GM19099 (cell line): Measurements from ENCODE around the gene TUG1.

Experiments
- POLR2A ChIP-seq: IDR thresholded peaks from 3 replicates; pipeline ENCODE4 v1.6.1; 2011; ENCODE audit warnings: low read depth; ENCODE audit not compliant: insufficient read length; ENCODE audit errors: extremely low read depth

TUG1 gene

DNA sequence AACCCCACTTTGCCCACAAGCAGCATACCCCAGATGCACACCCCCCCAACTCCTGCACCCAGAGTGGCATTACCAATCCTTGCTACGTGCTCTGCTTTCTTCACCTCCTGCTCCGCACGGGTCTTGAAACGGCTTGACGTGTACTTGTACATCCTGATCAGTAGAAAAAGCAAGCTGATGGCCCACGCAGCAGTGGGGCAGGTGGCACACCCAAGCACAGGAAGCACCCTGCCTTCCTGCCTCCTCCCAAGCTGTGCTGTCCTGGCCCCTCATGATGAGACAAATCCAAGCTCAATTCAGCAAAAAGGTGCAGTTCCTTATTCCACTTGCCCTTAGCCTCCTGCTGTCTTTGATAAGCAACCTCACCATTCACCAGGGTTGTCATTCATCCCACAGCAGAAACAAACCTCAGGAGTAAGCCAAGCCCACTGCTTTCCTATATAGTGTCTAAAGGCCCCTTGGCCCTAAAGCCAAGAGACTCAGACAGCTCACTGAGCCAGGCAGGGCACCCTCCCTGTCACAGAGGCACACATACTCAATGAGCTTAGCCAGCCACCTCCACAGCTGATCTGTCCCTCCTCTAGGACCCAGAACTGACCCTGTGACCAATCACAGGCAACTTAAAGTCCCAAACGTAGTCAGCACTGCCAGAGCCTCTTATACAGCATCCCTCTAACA lies 28.2 kb upstream of the TUG1 start:
- TF ChIP-seq POLR2A = no peak

DNA sequence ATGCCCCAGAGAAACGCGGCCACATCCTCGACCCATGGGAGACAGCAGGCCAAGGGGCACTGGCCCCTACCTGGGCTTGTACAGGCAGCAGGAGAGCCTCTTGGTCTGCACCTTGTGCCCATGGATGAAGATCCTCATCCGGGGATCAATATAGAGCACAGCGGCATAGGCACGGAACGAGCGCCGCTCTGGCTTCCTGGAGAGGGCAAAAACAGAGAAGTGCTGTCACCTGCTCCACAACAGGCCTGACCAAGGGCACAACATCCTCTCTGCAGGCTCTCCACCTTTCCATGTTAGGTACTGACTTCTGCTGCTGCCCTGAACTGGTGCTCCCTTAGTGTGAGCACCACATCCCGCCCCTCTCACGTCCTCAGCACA lies 27.7 kb upstream of the TUG1 start:
- TF ChIP-seq POLR2A = no peak

DNA sequence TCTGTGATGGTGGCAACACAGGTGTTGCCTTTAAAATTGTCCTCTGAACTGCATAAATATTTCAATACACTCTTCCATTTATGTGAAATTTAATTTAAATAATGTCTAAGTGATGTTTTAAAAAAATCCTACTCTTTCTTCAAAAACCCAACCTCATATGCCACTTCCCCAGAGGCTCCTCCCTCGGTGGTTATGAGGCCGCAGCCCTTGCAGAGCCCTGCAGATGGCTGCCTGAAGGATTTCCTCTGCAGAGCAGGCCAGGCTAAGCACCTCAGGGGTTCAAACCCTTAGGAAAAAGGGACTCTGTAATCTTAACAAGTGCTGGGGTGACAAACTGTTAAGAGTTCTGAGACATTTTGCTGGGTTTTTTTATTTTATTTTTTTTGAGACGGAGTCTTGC lies 25.7 kb upstream of the TUG1 start:
- TF ChIP-seq POLR2A = no peak

DNA sequence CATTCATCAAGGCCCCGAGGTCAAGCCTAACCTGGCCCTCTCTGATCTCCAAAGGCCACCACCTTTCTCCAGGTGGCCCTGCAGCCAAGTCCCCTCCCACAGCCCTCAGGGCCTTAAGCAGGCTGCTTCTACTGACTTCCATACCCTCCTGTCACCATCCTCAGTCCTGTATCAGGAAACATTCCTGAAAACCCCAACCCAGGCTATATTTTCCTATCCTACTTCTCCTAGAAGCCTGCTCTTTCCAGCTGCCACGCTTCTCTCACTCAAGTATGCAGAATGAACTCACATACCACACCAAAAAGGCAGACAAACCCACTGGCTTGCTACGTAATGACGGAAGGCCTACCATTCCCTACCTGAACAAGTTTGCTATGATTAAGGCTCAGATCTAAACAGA lies 24.1 kb upstream of the TUG1 start:
- TF ChIP-seq POLR2A = no peak

DNA sequence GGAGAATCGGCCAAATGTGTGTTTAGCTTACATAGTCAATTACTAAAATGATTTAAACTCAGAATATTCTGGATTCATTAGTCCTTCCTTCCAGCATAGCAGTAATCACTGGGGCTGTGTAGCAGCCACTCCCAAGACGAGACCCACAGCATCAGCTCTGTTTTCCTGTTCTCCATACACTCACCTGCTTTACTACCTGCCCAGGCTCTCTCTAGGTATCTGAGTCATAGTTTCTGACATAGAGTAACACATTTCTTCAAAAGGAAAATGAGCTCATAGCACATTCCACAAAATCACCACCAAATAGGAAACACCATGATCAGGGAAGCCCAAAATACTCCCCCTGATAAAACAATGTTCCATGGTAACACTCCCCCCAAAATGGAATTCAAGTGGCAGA lies 23.4 kb upstream of the TUG1 start:
- TF ChIP-seq POLR2A = no peak

DNA sequence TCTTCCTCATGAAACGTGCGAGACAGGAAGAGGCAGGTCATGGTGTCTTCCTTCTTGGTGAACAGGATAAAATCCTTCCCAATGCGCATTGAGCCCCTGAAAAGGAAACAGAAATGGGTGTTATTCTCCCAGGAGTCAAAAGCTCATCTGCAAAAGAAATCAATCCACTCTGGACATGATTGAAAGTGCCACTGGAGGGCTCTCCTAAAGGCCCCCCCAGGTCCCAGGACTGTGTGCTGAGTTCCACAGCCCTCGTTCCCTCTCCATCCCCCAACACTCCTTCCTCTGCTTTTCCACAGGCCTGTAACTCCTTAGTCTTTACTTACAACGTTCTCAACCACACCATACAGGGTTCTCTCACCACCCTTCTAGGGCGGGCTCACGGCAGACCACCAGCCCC lies 22.7 kb upstream of the TUG1 start:
- no peak for TF ChIP-seq POLR2A

DNA sequence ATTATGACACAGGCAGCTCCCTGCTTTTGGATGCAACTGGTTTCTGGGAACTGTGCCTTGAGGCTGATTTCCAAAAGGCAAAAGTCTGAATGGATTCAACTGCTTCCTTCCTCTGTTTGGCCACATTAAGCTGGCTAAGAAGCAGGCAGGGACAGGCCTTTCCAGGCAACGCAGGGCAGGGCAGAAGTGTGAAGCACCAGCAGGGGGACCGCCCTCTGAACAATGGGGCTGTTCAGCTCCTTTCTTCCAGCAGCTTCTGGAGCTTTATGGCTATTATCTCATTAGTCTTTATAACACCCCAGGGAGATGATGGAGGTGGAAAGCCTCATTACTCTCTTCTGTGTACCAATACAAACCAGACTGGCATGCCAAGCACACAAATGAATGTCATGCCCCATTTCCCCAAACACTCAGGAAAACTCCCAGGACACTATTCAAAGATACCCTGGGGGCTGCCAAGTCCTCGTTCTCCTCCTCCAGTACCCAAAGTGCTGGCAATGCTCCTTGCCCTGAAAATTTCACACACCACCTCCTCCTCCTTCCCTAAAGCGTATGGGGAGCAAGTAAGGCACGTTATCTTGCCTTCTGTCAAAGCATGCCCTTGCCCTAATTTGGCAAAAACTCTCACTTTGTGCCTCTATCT lies 21.8 kb upstream of the TUG1 start:
- TF ChIP-seq POLR2A = no peak

DNA sequence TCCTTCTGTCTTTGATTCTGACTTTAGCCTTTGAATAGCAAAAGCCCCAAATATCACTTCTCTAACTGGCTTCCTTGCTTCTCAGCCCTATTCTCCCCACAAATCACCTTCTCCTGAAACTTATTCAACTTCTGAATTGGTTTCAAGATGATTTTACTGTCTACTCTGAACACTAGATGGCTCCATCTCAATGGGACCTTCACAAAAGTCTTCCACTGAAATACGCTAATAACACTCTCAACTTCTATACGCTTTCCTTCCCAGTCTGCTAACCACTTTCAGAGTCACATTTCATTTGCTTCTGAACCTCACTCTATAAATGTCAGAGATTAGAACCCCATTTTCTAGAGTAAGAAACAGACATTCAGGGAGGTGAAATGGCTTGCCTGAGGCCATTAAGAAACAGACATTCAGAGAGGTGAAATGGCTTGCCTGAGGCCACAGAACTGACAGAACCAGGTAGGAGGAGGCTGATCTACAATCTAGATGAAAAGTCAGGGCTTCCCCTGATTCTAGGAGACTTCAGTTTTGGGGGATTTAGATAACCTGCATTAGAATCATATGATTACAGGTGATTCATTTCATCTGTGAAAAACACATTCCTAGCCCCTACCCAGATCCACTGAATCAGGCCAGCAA lies 21.1 kb upstream of the TUG1 start:
- TF ChIP-seq POLR2A = no peak

DNA sequence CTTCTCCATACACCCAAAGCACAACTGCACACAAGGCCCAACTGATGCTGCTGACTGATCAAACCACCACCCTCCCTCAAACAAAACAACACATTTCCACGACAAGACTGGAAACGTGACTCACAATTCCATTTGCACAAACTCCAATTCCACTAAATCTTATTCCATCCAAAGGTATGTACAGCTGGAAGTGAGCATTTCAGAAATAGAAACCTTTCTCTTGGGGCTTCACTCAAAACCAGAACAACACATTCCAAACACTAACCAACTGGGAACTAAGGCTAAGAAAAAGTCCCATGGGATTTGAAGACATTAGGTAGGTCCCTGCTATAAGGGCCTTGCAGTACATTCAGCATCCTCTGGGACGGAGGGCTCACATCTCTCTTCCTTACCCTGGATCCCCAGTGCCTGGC lies 20.1 kb upstream of the TUG1 start:
- TF ChIP-seq POLR2A = no peak

DNA sequence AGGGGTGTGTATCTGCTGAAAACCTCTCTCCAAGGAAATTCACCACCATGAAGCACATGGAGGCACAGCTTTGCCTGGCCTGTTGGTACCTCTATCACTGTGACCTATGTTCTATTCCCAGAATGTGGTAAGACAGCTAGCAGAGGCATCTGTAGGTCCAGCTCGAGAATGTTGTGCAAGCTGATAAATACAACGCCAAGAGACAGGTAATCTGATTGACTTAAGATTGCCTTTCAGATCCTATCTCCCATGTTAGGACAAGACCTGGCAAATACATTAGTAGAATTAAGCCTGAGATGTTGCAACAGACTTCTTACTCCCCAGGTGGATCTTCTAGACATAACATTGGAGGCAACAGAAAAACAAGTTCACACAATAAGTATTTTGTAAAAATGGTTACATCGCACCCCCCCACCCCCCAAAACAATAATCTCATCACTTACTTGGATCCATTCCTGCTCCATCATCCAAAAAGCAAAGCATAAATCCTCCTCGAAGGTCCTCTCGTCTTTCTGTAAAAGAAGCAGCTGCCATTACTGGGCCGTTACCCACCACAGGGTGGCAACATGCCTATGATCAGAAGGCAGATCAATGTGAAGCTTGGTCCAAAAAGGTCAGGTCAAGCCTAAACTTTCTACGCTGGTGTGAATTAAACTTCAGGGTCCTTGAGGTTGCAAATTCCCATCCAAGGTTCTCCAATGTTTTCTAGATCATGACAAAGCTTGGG lies 19.0 kb upstream of the TUG1 start:
- no peak for TF ChIP-seq POLR2A

DNA sequence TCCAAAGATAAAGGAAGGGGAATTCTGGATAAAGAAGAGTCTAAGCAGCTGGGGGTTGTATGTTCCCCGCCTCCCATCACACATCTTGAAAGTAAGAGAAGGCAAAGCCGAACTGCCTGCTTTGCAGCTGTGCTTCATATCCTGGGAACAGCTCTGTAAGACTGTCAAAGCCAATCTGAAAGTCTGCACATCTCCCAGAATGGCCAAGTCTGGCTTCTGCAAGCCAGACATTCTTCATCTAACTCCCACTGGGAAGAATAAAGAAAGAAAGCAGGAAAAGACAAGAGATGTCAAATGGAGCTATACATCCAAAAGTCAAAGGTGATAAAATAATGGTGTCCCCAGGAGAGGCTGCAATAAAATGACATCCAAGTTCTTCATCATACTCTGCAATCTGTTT lies 15.9 kb upstream of the TUG1 start:
- TF ChIP-seq POLR2A = no peak

DNA sequence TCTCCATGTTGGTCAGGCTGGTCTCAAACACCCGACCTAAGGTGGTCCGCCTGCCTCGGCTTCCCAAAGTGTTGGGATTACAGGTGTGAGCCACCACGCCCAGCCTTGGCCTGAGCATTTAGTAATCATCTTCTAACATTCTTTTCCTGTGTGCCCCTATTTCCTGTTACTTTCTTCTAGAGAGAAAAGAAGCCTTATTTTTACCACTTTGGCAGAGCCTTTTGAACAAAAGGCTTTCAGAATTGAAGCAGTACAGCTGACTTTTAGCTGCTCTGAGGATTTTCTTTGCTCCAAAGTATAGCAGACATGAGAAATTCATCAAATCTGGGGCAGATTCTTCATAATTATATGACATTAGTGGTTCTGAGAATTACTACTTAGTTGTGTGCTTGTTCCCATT lies 13.9 kb upstream of the TUG1 start:
- TF ChIP-seq POLR2A = no peak

DNA sequence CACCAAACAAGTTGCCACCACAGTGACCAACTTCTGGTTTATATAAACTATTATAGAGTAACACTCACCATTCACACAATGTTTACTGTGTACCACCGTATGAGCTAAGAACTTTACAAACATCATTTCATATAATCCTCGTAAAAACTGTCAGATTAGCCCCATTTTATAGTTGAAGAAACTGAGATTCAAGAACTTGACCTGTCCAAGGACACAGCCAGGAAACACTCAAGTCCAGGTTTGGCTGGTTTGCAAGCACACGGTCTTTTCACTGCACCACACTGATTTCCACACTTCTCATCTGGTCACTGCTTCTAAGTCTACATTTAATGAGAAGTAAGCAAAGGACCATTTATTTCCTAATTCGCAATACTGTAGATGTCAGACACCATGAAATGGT lies 4.2 kb upstream of the TUG1 start:
- no peak for TF ChIP-seq POLR2A

DNA sequence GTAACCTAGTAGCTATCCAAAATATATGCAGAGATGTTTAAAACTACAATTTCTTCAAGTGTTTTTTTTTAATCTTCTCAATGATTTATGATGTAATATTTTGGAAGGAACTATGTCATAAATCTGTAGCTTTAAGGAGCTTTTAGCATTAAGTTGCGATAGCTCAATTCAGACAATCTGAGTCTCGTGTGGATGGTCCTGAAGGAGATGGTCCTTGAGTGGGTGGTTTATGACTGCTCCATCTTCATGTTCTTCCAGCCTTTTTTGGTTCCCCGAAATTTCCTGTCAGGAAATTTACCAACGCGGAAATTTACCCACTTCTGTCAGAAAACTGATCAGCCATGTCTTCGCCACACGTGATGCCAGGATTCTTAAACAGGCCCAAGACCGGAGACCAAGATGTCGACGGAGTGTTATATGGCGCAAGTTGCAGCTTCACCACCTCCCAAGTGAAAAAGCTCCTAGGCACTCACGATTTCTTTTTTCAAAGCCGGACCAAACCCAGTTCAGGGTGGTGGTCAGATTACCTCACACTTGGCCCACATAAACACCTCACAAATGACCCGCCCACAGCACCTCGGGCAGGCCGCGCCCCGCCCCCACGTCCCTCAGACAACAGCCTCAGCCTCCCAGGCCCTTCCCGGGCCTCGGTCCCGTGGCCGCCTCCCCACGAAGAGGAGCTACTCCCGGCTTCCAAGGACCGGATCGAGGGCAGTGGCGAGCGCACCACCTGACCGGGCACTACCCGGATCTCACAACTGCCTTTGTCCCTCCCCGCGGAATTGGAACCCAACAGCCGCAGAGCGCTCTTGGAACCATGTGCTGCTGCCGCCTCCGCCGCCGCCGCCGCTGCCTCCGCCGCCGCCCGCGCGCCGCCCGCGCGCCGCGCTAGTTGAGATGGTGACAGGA lies 796 bp upstream of the TUG1 start, which contains the start of gene MORC2:
TSS of gene MORC2 (minus strand) at position 760 of the 909 bp plus-strand sequence. CDS start 885 bp downstream, outside the sequence.
- TF ChIP-seq POLR2A = no peak

DNA sequence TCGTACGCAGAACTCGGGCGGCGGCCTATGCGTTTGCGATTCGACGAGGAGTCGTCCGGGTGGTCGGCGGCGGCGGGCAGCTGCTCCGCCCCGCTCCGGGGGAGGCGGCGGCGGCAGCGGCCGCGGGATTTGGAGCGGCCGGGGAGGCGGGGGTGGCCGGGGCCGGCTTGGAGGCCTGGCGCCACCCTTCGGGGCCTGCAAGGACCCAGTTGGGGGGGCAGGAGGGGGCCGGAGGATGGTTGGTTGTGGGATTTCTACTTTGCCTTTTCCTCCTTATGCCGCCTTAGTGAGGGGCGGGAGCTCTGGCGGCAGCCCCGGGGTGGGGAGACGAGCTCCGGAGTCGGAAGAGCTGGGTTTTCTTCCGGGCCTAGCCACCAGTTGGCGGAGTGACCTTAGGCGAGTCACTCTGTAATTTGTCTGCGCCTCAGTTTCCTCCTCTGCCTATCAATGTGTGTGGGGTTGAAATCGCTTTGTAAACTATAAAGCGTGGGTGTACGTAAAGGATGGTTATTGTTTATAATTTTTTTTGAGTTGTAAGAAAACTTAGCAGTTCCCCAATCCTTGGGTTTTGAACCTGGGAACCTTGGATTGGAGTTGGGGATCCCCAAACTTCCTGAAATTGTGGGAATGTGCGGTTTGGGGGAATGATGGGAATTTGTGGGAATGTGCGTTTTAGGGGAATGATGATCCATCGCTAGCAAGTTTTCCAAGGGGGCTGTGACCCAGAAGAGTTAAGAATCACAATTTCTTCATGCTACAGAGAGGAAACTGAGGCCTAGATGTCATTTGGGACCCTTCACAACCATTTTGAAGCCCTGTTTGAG lies 679 bp downstream of the TUG1 start:
- peak; percentile 49 for TF ChIP-seq POLR2A

DNA sequence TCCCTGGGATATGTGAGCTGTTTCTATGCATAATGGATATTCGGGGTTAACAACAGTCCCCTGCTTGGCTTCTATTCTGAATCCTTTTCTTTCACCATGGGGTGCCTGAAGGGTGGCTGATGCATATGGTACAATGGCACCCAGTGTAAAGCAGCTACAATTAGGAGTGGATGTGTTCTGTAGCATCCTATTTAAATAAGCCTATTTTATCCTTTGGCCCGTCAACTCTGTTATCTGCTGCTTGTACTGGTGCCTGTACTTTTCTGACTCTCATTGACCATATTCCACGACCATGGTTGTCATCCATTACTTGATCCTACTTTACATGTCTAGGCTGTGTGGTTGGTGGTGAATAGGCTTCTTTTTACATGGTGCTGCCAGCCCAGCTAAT lies 1.3 kb downstream of the TUG1 start:
- TF ChIP-seq POLR2A = no peak
